ENCODE data around the gene SOS2.
A peak's percentile ranks its signal among the peaks of the same experiment; 100 is the strongest.

SOS2 gene

DNA sequence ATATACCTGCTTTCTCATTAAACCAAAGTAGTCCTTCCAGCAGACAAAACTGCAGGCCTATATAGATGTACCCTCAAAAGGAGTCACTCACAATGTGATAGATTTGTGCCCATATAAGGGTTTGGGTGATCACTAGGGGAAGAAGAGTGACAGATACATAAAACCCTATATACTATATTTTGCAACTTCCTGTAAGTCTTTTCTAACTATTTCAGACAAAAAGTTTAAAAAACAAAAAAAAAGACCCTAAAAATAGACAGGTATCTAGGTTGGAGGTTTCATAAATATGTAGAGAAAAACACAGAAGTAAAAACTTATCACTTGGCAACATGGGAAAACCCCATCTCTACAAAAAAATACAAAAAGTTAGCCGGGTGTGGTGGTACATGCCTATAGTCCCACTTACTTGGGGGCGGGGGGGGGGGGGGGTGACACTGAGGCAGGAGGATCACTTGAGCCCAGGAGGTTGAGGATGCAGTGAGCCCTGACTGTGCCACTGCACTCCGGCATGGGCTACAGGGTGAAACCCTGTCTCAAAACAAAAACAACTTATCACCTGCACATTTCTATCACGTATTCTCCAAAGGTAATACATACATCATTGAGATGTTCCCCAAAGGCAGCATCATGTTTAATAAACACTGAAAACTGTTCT lies 117.9 kb downstream of the SOS2 start:
- DNase-seq = no peak

DNA sequence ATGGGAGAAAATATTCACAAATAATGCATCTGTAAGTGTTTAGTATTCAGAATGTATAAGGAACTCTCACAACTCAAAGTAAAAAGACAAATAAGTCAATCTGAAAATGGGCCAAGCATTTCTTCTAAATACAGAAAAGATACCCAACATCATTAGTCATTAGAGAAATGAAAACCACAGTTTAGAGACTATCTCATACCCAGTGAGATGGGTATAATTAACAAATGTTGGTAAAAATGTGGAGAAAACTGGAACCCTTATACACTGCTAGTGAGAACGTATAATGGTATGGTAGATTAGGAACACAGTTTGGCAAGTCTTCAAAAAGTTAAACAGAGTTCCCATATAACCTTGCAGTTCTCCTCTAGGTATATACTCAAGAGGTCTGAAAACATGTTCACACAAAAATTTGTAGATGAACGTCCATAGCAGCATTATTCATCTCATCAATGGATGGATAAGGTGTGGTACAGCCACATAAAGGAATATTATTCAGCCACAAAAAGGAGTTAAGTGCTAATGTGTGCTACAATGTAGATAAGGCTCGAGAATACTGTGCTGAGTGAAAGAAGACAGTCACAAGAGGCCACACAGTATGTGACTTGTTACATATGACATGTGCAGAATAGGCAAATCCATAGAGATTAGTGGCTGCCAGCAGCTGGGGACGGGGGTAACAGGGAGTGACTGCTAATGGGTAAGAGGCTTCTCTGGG lies 120.9 kb downstream of the SOS2 start:
- no peak for DNase-seq

DNA sequence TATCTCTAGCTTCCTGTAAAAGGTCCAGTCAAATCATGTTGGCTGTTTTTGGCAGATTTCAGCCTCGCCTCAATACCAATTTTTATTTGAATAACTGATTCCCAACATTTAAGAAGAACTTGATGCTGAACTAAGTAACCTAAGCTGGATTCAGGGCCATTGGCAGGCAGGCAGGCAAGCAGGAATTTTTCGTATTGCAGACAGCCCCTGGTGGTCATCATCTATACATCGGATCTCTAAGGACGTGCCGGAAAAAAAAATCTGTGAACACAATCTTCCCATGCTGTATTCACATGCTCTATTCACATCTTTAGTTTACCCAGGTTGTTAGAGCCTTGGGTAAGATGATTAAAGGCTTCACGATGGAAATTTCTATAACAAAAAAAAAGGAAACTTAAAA lies 122.0 kb downstream of the SOS2 start:
- DNase-seq = no peak

DNA sequence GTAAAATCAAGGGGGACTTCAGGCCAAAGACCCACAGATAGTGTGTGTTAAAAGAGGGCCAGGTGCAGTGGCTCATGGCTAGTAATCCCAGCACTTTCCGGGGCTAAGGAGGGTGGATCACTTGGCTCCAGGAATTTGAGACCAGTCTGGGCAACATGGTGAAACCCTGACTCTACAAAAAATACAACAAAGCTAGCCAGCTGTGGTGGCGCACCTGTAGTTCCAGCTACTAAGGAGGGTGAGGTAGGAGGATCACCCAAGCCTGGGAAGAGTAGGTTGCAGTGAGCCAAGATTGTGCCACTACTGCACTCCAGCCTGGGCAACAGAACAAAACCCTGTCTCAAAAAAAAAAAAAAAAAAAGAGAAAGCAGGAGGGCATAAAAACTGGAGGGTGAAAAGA lies 123.5 kb downstream of the SOS2 start:
- no peak for DNase-seq

DNA sequence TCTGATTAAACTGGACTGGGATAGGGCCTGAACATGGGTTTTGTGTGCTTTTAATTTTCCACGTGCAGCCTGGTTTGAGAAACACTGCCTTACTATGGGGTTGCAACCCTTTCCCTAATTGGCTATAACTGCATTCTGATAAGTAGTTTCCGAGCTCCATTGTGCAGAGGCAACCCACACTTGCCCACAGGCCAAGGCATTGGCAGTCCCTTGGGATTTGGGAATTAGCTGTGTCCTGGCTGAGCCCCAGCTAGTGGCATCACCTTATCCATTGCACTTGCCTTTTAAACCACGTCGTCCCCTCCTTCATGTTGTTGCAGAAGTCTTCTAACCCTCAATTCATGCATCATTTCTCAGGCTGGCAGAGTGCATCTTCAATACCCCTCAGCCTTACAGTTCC lies 125.2 kb downstream of the SOS2 start:
- no peak for DNase-seq

DNA sequence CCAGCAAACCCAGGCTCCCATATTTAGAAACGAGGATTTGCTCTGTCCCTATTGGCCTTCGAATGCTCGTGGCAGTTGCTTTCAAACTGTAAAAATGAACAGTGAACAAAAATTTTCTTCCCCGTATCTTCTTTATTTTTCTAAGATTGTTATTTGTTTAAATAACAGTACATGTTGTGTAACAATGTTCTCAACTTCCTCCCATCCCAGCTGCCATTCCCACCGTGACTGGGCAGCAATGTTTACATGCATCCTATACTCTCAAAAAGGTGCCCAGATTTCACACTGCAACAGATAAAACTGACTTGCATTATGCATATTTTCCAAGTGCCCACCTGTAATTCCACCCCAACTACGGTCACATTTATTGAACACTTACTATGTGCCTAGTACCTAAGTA lies 127.8 kb downstream of the SOS2 start:
- DNase-seq = no peak

DNA sequence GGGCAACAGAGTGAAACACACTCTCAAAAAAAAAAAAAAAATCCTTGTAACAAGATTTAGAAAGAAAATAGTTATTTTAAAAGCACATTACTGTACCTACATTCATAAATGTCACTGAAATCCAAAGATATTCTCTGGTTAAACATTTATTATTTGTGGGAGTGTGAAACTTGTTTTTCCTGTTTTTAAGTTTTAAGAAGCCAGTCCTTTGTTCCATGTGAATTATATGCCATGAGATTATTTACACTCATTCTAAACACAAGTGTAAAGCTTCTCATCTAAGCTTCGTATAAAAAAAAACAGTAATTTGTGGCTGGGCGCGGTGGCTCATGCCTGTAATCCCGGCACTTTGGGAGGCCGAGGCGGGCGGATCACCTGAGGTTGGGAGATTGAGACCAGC lies 130.0 kb downstream of the SOS2 start:
- DNase-seq = no peak

DNA sequence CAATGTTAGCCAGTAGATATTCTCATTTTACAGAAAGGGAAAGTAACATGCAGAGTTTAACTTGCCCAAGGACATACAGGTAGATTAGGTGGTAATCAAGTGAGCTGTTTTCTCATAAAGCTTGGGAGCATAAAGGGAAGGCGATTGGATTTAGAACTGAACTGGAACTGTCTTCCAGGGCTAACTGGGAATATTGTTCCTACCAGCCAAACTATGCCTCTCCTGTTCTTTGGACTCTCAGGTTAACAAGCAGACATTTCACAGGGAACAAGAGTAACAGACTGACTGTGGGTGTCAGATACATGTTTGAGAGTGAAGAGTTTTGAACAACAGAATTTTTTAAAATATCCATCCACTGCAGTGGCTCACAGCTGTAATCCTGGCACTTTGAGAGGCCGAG lies 130.6 kb downstream of the SOS2 start:
- DNase-seq = no peak

DNA sequence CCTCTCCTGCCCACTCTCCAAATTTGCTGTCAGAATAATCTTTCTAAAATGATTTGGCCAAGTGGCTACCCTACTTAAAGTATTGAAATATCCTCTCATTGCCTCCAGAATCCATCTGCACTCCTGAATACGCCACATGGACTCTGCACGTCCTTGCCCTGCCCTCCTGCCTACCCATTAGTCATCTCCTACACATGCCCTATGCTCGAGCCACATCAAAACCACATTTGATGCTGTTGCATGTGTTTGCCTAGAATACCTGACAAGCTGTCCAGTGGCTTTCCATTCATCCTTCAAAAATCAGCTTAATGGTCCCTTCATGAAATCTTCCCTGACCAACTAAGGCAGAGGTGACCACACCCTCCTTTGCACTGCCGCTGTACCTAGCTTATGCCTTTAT lies 132.0 kb downstream of the SOS2 start:
- no peak for DNase-seq

DNA sequence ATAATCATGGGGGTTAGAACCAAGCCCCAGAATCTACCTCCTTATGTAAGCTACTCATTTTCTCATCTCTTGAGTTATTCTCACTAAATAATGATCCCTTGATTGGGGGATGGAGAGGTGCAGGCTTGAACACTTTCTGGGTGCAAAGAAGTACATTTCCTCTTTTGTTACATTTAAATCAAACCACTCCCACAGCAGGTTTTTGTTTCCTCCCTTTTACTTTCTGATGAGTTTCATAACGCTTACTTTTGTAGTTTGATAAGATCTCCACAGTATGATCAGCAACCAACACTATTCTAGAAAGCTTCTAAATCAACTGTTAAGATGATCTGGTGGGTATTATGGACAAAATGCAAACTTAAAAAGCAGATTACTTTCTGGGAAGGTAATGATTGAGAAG lies 135.5 kb downstream of the SOS2 start:
- DNase-seq = no peak

DNA sequence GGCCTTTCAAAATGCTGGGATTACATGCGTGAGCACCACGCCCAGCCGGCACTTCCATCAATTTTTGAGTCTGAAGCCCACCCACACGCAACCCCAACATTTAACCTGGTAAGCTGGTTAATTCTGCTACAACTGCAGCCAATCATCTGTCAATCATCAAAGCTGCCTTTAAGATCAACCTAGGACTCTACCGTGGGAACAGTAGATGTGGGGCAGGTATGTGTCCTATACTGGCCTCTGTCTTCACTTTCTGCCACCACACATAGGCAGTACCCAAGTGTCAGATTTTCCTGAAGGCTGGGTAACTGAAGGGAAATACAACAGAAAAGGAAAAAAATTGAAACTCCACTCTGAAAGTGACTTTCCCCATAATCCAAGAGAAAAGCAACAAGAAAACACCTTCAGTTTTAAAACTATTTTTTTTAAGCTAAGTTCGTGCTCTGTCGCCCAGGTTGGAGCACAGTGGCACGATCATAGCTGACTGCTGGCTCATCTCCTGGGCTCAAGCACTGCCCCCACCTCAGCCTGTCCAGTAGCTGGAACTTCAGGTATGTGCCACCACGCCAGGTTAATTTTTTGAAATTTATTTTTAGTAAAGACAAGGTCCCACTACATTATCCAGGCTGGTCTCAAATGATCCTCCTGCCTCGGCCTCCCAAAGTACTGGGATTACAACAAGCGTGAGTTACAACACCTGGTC lies 137.2 kb downstream of the SOS2 start:
- no peak for DNase-seq

DNA sequence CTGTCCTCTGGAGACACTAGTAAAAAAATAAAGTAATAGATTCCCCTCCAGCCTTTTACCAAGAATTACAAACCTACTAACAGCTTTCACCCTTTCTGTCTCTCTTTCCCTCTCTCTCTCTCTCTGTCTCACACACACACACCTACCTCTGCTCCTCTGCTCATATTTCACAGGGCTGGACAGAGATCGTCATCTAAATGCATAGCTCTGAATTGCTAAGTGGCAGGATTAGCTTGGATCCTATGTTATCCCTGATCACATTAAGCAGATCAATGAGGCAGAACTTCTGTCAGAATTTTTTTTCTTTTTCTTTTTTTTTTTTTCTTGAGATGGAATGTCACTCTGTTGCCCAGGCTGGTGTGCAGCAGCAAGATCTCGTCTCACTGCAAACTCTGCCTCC lies 137.9 kb downstream of the SOS2 start:
- DNase-seq = no peak

DNA sequence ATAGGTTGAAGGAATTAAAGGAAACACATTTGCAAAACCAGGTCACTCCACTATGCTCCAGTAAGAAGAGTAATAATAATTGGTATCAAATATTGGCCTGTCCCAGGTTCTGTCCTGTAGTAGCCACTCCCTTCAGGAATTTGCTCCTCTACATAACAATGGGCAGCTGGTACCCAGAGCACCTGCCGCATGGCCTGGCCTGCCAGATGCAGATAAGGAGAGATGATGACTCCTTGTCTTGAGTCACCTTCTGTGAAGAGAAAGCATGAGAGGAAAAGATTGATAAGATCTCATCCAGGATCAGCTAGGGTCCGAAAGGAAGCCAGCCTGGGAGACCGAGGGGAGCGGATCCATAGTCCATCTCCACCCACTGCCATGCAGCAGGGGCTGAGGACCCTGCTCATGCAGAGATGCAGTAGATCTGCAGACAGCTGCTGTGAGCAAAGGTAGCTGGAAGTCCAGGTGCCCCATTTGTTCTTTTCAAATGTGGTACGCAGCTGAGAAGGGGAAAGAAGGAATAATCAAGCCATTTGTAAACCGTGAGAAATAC lies 139.3 kb downstream of the SOS2 start:
- no peak for DNase-seq

DNA sequence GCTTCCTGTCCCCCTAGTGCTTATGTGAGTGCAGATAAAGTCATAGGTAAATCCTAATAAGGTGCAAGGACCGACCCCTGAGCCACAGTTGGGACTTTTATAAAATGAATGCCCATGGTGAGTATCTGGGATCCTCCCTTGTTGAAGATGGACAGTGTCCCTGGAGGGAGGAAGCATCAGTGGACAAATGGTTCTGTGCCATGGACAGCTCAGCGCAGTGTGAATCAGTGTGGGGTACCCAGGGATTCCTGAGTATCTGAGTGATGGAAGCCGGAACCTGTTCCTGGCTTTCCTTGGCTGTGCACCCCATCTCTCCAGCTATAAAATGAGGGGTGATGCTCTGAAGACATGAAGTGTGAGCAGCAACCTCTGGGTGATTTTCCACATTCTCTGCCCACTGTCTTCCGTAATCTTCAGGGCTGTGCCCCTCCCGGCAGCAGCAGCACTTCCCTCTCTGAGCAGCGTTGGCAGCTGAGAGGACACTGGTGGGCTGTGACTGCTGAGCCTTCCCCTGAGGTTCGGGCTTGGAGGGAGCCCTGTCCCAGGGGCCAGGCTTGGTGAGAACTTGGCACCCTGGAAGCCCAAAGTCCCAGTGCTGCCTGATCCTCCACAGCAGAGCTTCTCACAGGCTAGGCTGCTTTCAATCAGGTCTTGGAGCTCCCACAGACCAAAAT lies 140.0 kb downstream of the SOS2 start:
- no peak for DNase-seq

DNA sequence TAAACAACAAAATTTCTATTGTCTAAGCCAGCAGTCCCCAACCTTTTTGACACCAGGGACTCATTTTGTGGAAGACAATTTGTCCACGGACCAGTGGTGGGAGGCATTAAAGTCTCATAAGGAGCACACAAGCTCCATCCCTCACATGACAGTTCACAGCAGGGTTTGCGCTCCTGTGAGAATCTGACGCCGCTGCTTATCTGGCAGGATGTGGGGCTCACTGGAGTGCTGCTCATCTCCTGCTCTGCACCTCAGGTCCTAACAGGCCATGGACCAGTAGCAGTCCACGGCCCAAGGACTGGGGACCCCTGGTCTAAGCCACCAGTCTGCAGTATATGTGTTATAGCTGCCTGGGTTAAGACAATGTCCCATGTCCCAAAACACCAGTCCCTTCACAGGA lies 142.2 kb downstream of the SOS2 start:
- no peak for DNase-seq

DNA sequence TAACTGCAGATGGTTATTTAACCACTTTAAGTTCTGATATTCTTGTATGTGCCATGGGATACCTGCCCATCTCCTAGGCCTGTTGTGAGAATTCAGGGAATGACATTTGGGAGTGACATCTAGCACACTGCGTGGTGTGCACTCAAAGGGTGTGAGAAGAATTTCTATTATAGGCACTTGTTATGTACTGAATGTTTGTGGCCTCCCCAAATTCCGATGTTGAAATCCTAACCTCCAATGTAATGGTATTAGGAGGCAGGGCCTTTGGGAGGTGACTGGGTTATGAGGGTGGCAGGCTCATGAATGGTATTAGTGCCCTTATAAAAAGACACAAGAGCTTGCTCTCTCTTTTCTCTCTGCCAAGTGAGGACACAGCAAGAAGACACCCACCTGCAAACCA lies 142.6 kb downstream of the SOS2 start:
- no peak for DNase-seq

DNA sequence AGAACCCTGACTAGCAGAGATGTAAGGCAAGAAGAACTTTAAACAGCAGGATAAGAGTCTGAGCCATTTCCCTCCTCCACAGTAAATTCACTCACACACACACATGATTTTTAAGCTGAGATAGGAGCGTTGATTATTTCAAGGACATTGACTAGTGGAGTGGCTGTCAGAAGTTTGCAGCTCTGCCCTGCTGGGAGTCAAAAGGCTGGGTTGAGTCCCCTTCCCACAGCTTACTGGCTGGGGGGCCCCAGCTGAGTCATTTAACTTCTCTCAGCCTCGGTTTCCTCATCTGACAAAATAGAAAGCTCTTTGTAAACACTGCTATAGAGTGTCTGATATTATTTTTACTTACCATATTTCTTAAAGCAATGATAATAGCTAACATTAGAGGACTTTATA lies 143.3 kb downstream of the SOS2 start:
- DNase-seq = no peak

DNA sequence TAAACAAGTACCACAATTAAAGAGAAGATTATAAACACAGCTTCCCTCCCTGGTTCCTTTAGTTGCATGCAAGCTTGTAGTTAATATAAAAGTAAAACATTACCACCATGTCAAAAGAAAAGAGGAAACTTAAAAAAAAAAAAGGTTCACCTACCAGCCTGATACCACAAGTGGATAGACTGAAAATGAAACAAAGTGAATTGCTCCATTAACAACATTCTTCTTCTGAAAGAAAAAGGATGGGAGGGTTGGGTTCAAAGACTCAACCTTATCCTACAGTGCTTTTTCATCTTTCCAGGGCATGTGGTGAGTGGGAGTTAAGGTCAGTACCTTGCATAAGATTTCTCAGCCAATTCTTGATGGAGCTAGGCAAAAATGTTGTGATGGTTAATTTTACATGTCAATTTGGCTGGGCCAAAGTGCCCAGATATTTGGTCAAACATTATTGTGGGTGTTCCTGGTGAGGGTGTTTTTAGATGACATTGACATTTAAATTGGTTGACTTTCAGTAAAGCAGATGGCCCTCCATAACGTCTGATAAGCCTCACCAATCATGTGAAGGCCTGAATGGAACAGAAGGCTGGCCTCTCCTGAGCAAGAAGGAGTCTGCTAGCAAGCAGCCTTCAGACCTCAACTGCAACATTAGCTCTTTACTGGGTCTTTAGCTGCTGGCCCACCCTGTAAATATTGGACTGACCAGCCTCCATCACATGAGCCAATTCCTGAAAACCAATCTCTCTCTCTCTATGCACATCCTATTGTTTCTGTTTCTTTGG lies 143.8 kb downstream of the SOS2 start:
- DNase-seq = no peak

DNA sequence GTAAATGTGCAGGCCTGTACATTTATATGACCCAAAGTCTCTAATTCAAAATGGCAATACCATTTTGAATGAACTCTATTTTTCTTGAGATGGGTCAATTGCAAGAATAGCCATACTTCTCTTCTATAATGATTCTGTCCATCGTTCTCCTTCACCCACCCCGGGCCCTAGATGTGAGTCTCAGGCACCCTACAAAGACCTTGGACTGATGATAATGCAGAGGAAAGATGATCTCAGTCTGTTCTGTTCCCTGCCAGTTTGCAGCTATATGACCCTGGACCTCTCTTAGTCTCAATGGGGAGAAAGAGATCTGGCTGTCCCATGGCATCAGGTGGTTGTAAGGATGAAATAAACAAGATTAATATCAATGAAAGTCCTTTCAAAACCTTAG lies 145.1 kb downstream of the SOS2 start:
- no peak for DNase-seq

DNA sequence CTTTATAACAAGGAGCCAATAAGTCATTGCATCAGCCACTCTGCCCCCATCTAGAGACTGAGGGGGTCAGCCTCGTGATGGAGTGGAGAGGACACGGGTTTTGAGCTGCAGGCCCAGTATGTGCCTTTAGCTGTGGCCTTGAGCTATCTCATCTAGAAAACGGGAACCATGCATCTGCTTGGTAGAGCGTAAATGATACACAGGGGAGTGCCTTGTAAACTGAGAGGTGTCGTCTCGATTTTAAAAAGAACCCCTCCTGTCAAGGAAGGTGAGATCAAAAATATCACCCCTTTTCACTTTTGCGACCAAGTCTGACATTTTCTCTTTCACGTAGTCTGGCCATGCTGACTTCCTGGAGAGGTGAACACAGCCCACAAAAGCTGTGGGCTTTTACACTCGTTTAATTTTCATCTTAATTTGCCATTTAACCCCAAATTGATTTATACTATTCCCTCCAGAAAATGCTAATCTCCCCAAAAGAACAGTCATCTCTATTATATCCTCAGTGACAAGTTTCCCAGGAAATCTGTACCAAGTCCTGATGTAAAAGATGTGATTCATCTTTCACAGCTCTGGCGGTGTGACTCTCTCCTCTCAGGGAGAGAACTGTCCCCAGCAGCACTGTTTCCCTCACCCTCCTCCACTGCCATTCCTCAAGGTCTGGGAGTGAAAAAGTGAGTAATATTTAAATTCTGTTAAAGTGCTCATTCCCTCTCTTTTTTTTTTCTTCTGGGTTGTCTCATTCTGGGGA lies 145.6 kb downstream of the SOS2 start:
- DNase-seq = peak in 1 of 2 experiments; percentile 61

DNA sequence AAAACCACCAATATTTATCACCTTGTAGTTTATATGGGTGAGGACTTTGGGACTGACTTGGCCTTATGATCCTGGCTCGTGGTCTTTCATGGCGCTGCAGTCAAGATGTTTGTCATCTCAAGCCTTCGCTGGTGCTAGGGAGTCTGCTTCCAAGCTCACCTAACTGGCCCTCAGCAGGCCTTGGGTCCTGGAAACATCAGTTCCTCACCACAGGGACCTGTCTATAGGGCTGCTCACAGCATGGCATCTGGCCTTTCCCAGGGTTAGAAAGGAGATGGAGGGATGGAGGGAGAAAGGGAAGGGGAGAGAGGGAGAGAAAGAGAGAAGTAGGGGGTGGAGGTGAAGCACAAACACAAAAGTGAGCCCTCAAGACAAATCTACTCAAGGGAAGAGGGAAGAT lies 146.7 kb downstream of the SOS2 start:
- no peak for DNase-seq

Data from activated T-cell treated with anti-CD3 and anti-CD28 coated beads, Interleukin-2, amount 50 U/mL, for 48 hours (primary cell).